Measurements from ENCODE around the gene BORCS8. TPM values are rescaled to one million over a fixed set of nuclear protein-coding genes. Genes with fewer than 3 reads are reported as not detected.

The BORCS8 gene
- total RNA-seq, 1 donor from 2014 or later = 33.9 TPM

DNA sequence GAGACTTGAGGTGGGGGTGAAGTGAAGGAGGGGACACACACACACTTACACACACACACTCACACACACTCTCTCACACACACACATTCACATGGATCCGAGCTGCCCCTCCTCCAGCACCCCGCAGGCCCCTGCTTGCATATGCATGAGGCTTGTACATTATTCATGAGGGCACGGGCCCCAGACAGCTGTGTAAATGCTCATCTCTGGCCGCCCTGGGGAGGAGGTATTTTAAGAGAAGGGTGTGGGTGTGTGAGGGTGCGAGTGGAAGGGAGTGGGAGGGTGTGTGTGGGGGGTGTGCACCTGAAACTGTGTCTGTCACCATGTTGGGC lies 22.2 kb upstream of the BORCS8 start:
- TF ChIP-seq, protein P1, sequence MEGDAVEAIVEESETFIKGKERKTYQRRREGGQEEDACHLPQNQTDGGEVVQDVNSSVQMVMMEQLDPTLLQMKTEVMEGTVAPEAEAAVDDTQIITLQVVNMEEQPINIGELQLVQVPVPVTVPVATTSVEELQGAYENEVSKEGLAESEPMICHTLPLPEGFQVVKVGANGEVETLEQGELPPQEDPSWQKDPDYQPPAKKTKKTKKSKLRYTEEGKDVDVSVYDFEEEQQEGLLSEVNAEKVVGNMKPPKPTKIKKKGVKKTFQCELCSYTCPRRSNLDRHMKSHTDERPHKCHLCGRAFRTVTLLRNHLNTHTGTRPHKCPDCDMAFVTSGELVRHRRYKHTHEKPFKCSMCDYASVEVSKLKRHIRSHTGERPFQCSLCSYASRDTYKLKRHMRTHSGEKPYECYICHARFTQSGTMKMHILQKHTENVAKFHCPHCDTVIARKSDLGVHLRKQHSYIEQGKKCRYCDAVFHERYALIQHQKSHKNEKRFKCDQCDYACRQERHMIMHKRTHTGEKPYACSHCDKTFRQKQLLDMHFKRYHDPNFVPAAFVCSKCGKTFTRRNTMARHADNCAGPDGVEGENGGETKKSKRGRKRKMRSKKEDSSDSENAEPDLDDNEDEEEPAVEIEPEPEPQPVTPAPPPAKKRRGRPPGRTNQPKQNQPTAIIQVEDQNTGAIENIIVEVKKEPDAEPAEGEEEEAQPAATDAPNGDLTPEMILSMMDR (IDR thresholded peaks at IDR 0.05; ENCODE audit: unreplicated experiment) = no peak
- DNase-seq (ENCODE audit: low spot score, unreplicated experiment) = no peak
- Mint-ChIP-seq H3K27me3 (peaks cover 72% of the 10 kb centered on the region), H3K9me3 (ENCODE audit: low read depth) (peaks cover 3% of the 10 kb centered on the region), H3K4me3 (ENCODE audit: low read depth) (no peak overlapping the region), H3K36me3 (ENCODE audit: insufficient read depth) (no peaks in the 10 kb centered on the region), H3K27ac (no peak overlapping the region), H3K4me1 (ENCODE audit: low read depth) (no peaks in the 10 kb centered on the region)

DNA sequence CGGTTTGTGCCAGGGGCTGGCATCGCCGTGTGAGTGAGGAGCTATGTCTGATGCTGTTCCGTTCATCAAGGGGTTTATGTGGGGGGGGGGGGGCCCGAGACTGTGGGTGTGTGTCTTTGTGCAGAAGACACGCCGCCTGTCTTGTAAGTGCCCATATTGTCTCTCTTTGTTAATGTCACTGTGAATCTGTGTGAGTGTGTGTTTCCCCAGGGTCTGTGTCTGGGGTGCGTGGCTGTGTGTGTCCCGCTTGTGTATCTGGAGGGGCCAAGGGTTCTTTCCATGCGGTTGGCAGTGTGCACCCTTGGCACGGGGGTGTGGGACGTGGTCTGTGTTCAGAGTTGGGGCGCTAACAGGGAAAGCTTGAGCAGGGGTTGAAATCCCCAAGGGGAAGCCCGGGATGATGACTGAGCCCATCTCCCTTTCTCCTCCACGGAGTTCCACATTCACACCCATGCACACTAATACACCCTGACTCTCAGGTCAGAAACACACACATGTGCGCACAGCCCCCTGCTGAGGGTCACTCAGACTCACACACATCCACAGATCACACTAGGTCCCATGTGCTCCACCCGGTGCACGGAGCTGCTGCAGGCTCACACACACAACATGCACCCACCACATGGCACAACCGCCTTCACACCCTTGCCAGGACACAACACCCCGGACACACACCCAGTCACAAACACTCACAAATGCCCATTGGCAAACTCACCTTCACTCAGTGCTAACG lies 21.6 kb upstream of the BORCS8 start:
- Mint-ChIP-seq H3K27me3 (peaks cover 71% of the 10 kb centered on the region), H3K36me3 (ENCODE audit: insufficient read depth) (no peaks in the 10 kb centered on the region), H3K9me3 (ENCODE audit: low read depth) (peaks cover 3% of the 10 kb centered on the region), H3K4me3 (ENCODE audit: low read depth) (no peak overlapping the region), H3K4me1 (ENCODE audit: low read depth) (no peaks in the 10 kb centered on the region), H3K27ac (no peak overlapping the region)
- TF ChIP-seq, protein P1 (IDR thresholded peaks at IDR 0.05; ENCODE audit: unreplicated experiment) = no peak
- no peak for DNase-seq (ENCODE audit: low spot score, unreplicated experiment)

DNA sequence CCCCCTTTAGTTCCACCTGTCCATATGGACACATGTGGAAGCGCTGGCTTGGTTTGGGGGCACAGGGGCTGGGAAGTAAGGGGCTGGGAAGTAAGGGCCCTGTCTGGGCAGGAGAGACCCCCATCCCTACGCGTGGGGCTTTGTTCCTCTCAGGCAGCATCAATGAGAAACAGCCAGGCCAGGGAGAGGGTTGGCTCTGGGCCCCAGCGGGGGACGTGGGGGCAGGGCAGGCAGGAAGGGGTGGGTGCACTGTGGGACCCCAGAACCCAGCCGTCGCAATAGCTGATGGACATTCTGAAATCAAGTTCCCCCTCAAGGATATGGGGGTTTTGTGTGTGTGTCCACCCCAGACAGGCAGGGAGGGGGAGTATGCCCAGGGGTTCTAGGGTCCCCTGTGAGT lies 21.0 kb upstream of the BORCS8 start:
- TF ChIP-seq, protein P1 (IDR thresholded peaks at IDR 0.05; ENCODE audit: unreplicated experiment) = no peak
- Mint-ChIP-seq H3K27ac (no peak overlapping the region), H3K4me1 (ENCODE audit: low read depth) (no peaks in the 10 kb centered on the region), H3K36me3 (ENCODE audit: insufficient read depth) (no peaks in the 10 kb centered on the region), H3K4me3 (ENCODE audit: low read depth) (no peak overlapping the region), H3K27me3 (peaks cover 71% of the 10 kb centered on the region), H3K9me3 (ENCODE audit: low read depth) (peaks cover 3% of the 10 kb centered on the region)
- DNase-seq (ENCODE audit: low spot score, unreplicated experiment) = no peak

DNA sequence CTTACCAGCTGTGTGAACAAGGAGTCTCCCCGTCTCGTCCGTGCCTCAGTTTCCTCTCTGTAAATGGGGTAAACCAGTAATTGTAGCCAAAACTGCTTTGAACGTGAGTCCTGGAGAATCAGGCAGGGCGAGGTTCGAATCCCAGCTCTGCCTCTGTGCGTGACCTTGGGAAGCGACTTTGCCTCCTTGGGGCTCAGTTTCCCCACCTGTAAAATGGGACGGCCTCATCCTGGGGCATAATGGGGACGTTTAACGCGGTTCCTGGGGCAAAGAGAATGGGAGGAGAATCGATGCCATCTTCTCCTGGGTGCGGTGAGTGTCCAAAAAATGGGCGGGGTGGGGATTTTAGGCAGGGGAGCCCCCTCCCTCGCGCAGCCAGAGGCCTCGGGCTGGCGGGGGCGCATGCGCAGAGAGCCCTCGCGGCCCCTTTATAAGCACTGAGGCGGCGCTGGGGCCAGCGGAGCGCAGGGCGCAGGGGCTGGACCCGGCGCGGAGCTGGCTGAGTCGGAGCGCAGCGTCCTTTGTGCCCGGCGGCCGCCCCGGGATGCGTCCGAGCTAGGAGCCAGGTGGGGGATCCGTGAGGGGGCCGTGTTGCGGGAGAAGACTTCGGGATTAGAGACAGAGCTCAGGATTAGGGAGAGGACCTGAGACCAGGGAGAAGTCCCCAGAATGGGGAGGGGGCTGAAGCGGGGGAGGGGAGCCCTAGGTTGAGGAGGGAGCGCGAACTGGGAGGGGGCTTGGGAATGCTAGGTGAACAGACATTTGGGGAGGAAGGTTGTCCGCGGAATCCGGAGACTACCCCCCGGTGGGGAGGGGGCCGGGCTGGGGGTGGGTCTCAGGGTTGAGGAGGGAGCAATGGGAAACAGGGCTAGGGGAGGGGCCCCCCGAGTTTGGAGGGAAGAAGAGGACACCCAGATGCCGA lies 19.8 kb upstream of the BORCS8 start, which contains the start of gene NCAN:
Gene NCAN, plus strand, starts transcription at position 460 of the 922 bp plus-strand sequence. CDS start 4,996 bp downstream, outside the sequence.
- Mint-ChIP-seq H3K27me3 (peaks cover 72% of the 10 kb centered on the region), H3K27ac (peak within 1 kb of the TSS; percentile 78), H3K36me3 (ENCODE audit: insufficient read depth) (no peaks in the 10 kb centered on the region), H3K9me3 (ENCODE audit: low read depth) (no peaks in the 10 kb centered on the region), H3K4me3 (ENCODE audit: low read depth) (no peak within 1 kb of the TSS), H3K4me1 (ENCODE audit: low read depth) (no peaks in the 10 kb centered on the region)
- TF ChIP-seq, protein P1 (IDR thresholded peaks at IDR 0.05; ENCODE audit: unreplicated experiment) = no peak
- no peak for DNase-seq (ENCODE audit: low spot score, unreplicated experiment)

DNA sequence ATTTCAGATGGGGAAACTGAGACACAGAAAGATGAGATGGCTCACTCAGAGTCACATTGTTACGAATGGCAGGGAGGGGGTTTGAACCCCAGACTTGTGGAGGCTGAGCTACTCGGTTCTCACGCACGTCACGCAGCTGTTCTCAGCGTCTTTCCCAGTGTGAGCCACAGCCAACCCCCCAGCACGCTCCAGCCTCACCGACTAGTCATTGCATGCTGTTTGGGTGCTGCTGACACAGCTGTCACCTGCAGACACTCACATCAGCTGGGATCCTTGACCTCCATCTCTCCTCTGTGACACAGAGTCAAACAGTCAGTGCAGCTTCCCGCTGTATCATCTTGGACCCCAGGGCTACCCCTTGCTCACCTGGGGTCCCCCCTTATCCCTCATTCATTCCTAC lies 17.4 kb upstream of the BORCS8 start:
- H3K36me3 Mint-ChIP-seq (ENCODE audit: insufficient read depth) = no peaks in the 10 kb centered on the region
- no peak for DNase-seq (ENCODE audit: low spot score, unreplicated experiment)
- no peak overlapping the region for H3K4me3 Mint-ChIP-seq (ENCODE audit: low read depth)
- no peaks in the 10 kb centered on the region for H3K4me1 Mint-ChIP-seq (ENCODE audit: low read depth)
- TF ChIP-seq, protein P1 (IDR thresholded peaks at IDR 0.05; ENCODE audit: unreplicated experiment) = no peak
- no peak overlapping the region for H3K27ac Mint-ChIP-seq
- H3K27me3 Mint-ChIP-seq = peaks cover 76% of the 10 kb centered on the region
- no peaks in the 10 kb centered on the region for H3K9me3 Mint-ChIP-seq (ENCODE audit: low read depth)

Data from progenitor cell of endocrine pancreas (in vitro differentiated cells).